Stomach (tissue), 9 donors: ENCODE data around the gene ZNF503. TPM values are rescaled to one million over a fixed set of nuclear protein-coding genes. Genes with fewer than 3 reads are reported as not detected.
"Not testable (repeated sequence)": the region's sequence is repeated elsewhere in the genome, so short reads cannot be mapped to it uniquely, and the experiment has no call there.

Experiments used
- DNase-seq, 2 donors: peaks; one replicate each; pipeline versions ENCODE4 v3.0.0 to v3.0.0-alpha.2; 2013 to 2019
- H3K27ac ChIP-seq, 5 donors: fragments of 200-600 bp in 4 of 5; sonication (generic) in 4 of 5; one replicate each; pipeline ENCODE4 v1.5.1; 2013 to 2019; ENCODE audit warnings: mild to moderate bottlenecking in 1 of 5, moderate library complexity in 1 of 5
- H3K27me3 ChIP-seq, 3 donors: fragments of 200-600 bp; sonication (generic); one replicate each; pipeline ENCODE4 v1.5.1; 2017 to 2019; ENCODE audit warnings: mixed run types in 1 of 3
- H3K36me3 ChIP-seq, 4 donors: fragments of 200-600 bp; sonication (generic); 1 replicate in 3 of 4; 2 replicates in 1 of 4; pipeline ENCODE4 v1.5.1; 2016 to 2019
- H3K4me1 ChIP-seq, 4 donors: fragments of 200-600 bp; sonication (generic); one replicate each; pipeline ENCODE4 v1.5.1; 2016 to 2019
- H3K4me3 ChIP-seq, 4 donors: fragments of 200-600 bp; sonication (generic) in 3 of 4; one replicate each; pipeline ENCODE4 v1.5.1; 2016 to 2019; ENCODE audit warnings: mild to moderate bottlenecking in 1 of 4
- H3K9me3 ChIP-seq, 4 donors: fragments of 200-600 bp; sonication (generic); one replicate each; pipeline ENCODE4 v1.5.1; 2016 to 2019
- EP300 ChIP-seq: sonication (generic); formaldehyde crosslinking; IDR thresholded peaks from one replicate; pipeline ENCODE4 v1.6.1; 2017; ENCODE audit warnings: antibody characterized with exemption
- POLR2A ChIP-seq, 4 donors: fragments of 450-650 bp; IDR thresholded peaks; one replicate each; pipeline ENCODE4 v1.6.1; 2016; ENCODE audit warnings: antibody characterized with exemption in 4 of 4, control low read depth in 2 of 4, mild to moderate bottlenecking in 1 of 4, moderate library complexity in 1 of 4
- POLR2AphosphoS5 ChIP-seq, 3 donors: sonication (generic); formaldehyde crosslinking; IDR thresholded peaks; one replicate each; pipeline ENCODE4 v1.6.1; 2016; ENCODE audit warnings: antibody characterized with exemption in 3 of 3
- WGBS, 5 donors: extraction: QIAGEN DNeasy Blood & Tissue Kit in 3 of 5; methylation state at CpG; one replicate each; pipeline versions ENCODE4 v1.1.5 to v1.1.7; 2013 to 2018; 5-methylcytosine and 5-hydroxymethylcytosine counted together
- intact Hi-C: fragments of 100-400 bp; cut with DNase I; formaldehyde crosslinking; loops from one replicate; pipeline ENCODE4 v1.15.1; 2023; ENCODE audit warnings: low total_unique reads
- polyA plus RNA-seq, 3 donors: library from polyadenylated mRNA; stranded (reverse); fragments of 200-250 nt; gene quantifications; one replicate each; pipeline ENCODE4 v1.2.3, GENCODE V29; 2013
- total RNA-seq, 5 donors: library from RNA; depleted of rRNA; stranded (reverse); fragments of >200 nt; gene quantifications; one replicate each; pipeline versions ENCODE4 v1.1.0 to v1.2.3, GENCODE V29; 2014 to 2016
- TF ChIP-seq, protein P1 (sequence below), 7 experiments: fragments of 450-650 bp in 4 of 7; fragments of 200-600 bp in 3 of 7; sonication (generic) in 3 of 7; IDR thresholded peaks; one replicate each; pipeline ENCODE4 v1.5.1; 2016 to 2019; ENCODE audit warnings: antibody characterized with exemption in 7 of 7, control low read depth in 2 of 7, mild to moderate bottlenecking in 1 of 7
- donor health status: healthy with polysubstance abuse.
- donor health status: Bipolar disorder and iron deficiency.
- donor health status: healthy.

The ZNF503 gene
- total and polyA plus RNA-seq, 8 donors: 3.5 to 24.1 (median 10.8) TPM

DNA sequence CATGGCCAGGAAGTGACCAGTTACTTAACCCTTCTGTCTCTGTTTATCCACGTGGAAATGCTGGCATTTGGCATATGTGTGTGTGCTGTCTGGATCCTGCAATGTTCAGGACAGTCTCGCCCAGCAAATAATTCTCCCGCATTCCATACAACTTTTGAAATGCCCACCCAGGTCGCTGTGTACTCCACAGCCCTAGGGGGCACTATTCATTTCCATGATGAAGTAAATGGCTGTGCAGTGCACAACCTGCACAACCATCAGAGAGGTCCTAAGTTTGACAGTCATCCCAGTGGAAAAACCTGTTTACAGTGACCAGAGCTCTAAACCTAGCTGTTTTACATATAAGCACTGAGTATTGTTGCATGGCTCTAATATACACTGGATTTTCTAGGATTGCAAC lies 38.1 kb downstream of the ZNF503 start:
- 81 to 95% (median 90%) methylated on average over 4 of the region's 4 CpGs for WGBS, 5 donors
- Histone ChIP-seq H3K4me3 (no peak overlapping the region), H3K9me3 (no peaks in the 10 kb centered on the region), H3K36me3 (no peaks in the 10 kb centered on the region), H3K4me1 (no peaks in the 10 kb centered on the region), H3K27ac (no peak overlapping the region), H3K27me3 (no peaks in the 10 kb centered on the region)
- TF ChIP-seq, protein P1, sequence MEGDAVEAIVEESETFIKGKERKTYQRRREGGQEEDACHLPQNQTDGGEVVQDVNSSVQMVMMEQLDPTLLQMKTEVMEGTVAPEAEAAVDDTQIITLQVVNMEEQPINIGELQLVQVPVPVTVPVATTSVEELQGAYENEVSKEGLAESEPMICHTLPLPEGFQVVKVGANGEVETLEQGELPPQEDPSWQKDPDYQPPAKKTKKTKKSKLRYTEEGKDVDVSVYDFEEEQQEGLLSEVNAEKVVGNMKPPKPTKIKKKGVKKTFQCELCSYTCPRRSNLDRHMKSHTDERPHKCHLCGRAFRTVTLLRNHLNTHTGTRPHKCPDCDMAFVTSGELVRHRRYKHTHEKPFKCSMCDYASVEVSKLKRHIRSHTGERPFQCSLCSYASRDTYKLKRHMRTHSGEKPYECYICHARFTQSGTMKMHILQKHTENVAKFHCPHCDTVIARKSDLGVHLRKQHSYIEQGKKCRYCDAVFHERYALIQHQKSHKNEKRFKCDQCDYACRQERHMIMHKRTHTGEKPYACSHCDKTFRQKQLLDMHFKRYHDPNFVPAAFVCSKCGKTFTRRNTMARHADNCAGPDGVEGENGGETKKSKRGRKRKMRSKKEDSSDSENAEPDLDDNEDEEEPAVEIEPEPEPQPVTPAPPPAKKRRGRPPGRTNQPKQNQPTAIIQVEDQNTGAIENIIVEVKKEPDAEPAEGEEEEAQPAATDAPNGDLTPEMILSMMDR (IDR thresholded peaks at IDR 0.05): no peak
- TF ChIP-seq POLR2AphosphoS5 (IDR thresholded peaks at IDR 0.05) (no peak), EP300 (no peak), POLR2A (IDR thresholded peaks at IDR 0.05) (no peak)
- DNase-seq: no peak
- intact Hi-C loops: no loop called here

GRCh38 chr10:75359876-75360275 lies 41.7 kb downstream of the ZNF503 start:
- peaks cover 0 to 11% (median 4%) of the 10 kb centered on the region in 4 donors for H3K9me3 ChIP-seq
- H3K4me3 ChIP-seq, H3K4me1 ChIP-seq, DNase-seq, H3K36me3 ChIP-seq, H3K27me3 ChIP-seq, intact Hi-C loops, H3K27ac ChIP-seq: not testable (repeated sequence)
- WGBS, 5 donors: 67 to 82% (median 80%) methylated on average over 8 of the region's 8 CpGs

- no peak overlapping the region for H3K4me3 ChIP-seq
- TF ChIP-seq, protein P1 (IDR thresholded peaks at IDR 0.05): no peak
- TF ChIP-seq EP300 (no peak), POLR2A (IDR thresholded peaks at IDR 0.05) (no peak), POLR2AphosphoS5 (IDR thresholded peaks at IDR 0.05) (no peak)
- intact Hi-C loops: no loop called here
- 69 to 82% (median 76%) methylated on average over 6 of the region's 6 CpGs for WGBS, 5 donors
- no peaks in the 10 kb centered on the region for H3K36me3 ChIP-seq
- H3K4me1 ChIP-seq: no peaks in the 10 kb centered on the region
- no peak overlapping the region for H3K27ac ChIP-seq
- H3K9me3 ChIP-seq: peaks cover 0 to 11% (median 4%) of the 10 kb centered on the region in 4 donors
- no peak for DNase-seq
- no peaks in the 10 kb centered on the region for H3K27me3 ChIP-seq
Measured at GRCh38 chr10:75358835-75359421, 42.6 kb downstream of the ZNF503 start.

- TF ChIP-seq POLR2AphosphoS5 (IDR thresholded peaks at IDR 0.05): no peak
- TF ChIP-seq POLR2A (IDR thresholded peaks at IDR 0.05): no peak
- no peak for TF ChIP-seq EP300
- TF ChIP-seq, protein P1 (IDR thresholded peaks at IDR 0.05): no peak
- Histone ChIP-seq H3K36me3 (no peaks in the 10 kb centered on the region), H3K9me3 (peaks cover 0 to 11% (median 4%) of the 10 kb centered on the region in 4 donors), H3K27me3 (no peaks in the 10 kb centered on the region), H3K27ac (no peak overlapping the region), H3K4me1 (no peaks in the 10 kb centered on the region), H3K4me3 (no peak overlapping the region)
- intact Hi-C loops: no loop called here
- DNase-seq: no peak
- 80 to 92% (median 86%) methylated on average over 5 of the region's 5 CpGs for WGBS, 5 donors
Measured at GRCh38 chr10:75358132-75358531, 43.4 kb downstream of the ZNF503 start.

DNA sequence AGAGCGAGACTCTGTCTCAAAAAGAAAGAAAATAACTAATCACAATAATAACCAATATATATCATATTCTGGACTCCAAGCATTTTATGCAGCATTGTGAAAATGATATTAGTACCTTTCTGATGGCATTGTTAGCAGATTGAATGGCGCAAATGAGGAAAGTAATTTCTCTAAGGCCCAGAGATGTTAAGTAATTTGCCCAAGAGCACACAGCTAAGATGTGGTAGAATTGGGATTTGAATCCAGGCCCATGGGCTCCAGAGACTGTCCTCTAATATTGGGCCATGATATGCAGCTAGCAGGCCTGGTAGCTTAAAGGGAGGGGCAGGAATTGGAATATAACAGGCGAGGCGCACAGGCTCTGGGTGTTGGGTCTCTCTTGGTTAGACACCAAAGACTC lies 44.1 kb downstream of the ZNF503 start:
- WGBS, 5 donors: 94 to 99% (median 94%) methylated on average over 4 of the region's 4 CpGs
- no peak for TF ChIP-seq POLR2AphosphoS5 (IDR thresholded peaks at IDR 0.05)
- TF ChIP-seq EP300: no peak
- TF ChIP-seq, protein P1 (IDR thresholded peaks at IDR 0.05): no peak
- no peak for TF ChIP-seq POLR2A (IDR thresholded peaks at IDR 0.05)
- DNase-seq: no peak
- H3K27ac ChIP-seq: no peak overlapping the region
- intact Hi-C loops: no loop called here
- H3K9me3 ChIP-seq: peaks cover 0 to 11% (median 4%) of the 10 kb centered on the region in 4 donors
- no peaks in the 10 kb centered on the region for H3K27me3 ChIP-seq
- no peaks in the 10 kb centered on the region for H3K4me1 ChIP-seq
- H3K4me3 ChIP-seq: no peak overlapping the region
- H3K36me3 ChIP-seq: no peaks in the 10 kb centered on the region
